ENCODE measurements around the gene KIF18A.
"Not testable (repeated sequence)": the region's sequence is repeated elsewhere in the genome, so short reads cannot be mapped to it uniquely, and the experiment has no call there.

The KIF18A gene

DNA sequence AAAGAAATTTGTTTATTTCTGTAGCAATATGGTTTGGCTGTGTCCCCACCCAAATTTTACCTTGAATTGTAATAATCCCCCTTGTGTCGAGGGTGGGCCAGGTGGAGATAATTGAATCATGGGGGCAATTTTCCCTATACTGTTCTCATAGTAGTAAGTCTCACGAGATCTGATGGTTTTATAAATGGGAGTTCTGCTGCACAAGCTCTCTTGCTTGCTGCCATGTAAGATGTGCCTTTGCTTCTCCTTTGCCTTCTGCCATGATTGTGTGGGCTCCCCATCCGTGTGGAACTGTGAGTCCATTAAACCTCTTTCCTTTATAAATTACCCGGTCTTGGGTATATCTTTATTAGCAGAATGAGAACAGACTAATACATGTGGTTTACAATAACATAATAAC lies 28.2 kb upstream of the KIF18A start:
- not testable (repeated sequence) for H3K4me3 ChIP-seq (ENCODE audit: low read depth, low read length); H3K27me3 ChIP-seq (ENCODE audit: insufficient read depth, low read length); H3K27ac ChIP-seq (ENCODE audit: low read depth, low read length); H3K79me2 ChIP-seq (ENCODE audit: control insufficient read depth, insufficient read depth, low read length, unreplicated experiment); H2AFZ ChIP-seq (ENCODE audit: low read length, unreplicated experiment)
- H3K36me3 ChIP-seq (ENCODE audit: insufficient read depth, low read length) = peaks cover 68% of the 10 kb centered on the region
- H3K4me1 ChIP-seq (ENCODE audit: control insufficient read depth, insufficient read depth, low read length, unreplicated experiment) = peaks cover 15% of the 10 kb centered on the region

DNA sequence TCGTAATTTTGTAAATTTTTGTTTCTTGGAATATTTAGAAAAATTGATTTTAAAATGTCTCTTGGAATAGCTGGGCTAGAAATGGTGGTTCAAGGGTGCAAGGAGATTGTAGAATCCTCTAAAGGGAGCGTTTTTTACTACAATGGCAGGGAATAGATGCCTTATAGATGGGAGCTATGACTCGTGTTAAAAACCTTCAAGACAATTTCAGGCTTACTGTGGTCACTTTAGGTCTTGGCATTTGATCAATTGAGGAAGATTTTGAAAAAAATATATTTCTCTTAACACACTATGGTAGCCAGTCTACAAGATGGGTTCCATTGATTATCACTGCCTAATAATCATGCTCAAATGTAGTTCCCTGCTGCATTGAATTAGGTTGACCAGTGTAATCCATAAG lies 25.2 kb upstream of the KIF18A start:
- Histone ChIP-seq H3K27ac (ENCODE audit: low read depth, low read length) (no peak overlapping the region), H3K4me3 (ENCODE audit: low read depth, low read length) (0 out of 2 replicates have a peak overlapping the region, but pooled peaks have one; percentile 5), H3K36me3 (ENCODE audit: insufficient read depth, low read length) (peaks cover 41% of the 10 kb centered on the region), H3K27me3 (ENCODE audit: insufficient read depth, low read length) (no peaks in the 10 kb centered on the region), H3K79me2 (ENCODE audit: control insufficient read depth, insufficient read depth, low read length, unreplicated experiment) (no peaks in the 10 kb centered on the region), H2AFZ (ENCODE audit: low read length, unreplicated experiment) (no peak overlapping the region), H3K4me1 (ENCODE audit: control insufficient read depth, insufficient read depth, low read length, unreplicated experiment) (peaks cover 15% of the 10 kb centered on the region)

- Histone ChIP-seq H3K4me1 (ENCODE audit: control insufficient read depth, insufficient read depth, low read length, unreplicated experiment) (peaks cover 15% of the 10 kb centered on the region), H3K36me3 (ENCODE audit: insufficient read depth, low read length) (peaks cover 35% of the 10 kb centered on the region), H3K27me3 (ENCODE audit: insufficient read depth, low read length) (no peaks in the 10 kb centered on the region), H3K79me2 (ENCODE audit: control insufficient read depth, insufficient read depth, low read length, unreplicated experiment) (no peaks in the 10 kb centered on the region), H3K27ac (ENCODE audit: low read depth, low read length) (no peak overlapping the region), H2AFZ (ENCODE audit: low read length, unreplicated experiment) (no peak overlapping the region), H3K4me3 (ENCODE audit: low read depth, low read length) (0 out of 2 replicates have a peak overlapping the region, but pooled peaks have one; percentile 5)
These were observed 24.6 kb upstream of the KIF18A start for GRCh38 chr11:28132548-28132947.

DNA sequence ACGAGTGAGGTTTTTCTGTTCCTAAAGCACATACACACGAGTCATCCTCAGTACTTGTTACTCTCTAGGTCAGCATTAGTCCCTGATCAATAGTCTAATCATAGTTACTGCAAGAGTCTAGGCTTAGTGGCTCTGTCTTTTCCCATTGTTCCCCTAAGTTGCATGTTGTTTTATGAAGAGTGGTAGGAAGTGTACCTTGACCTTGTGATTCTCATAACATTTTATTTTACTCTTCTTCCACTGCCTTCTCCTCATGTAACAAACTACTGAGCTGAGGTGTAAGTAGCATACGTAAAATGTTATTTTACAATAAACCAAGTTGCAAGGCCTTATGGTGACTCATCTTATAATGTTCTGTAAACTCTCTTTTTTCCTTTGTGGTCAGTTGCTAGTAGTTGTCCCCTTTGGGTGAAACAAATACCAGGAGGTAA lies 15.2 kb upstream of the KIF18A start:
- peak overlapping the region; percentile 89 for H3K27ac ChIP-seq (ENCODE audit: low read depth, low read length)
- H3K27me3 ChIP-seq (ENCODE audit: insufficient read depth, low read length) = no peaks in the 10 kb centered on the region
- peak overlapping the region; percentile 10 for H2AFZ ChIP-seq (ENCODE audit: low read length, unreplicated experiment)
- peaks cover 18% of the 10 kb centered on the region for H3K79me2 ChIP-seq (ENCODE audit: control insufficient read depth, insufficient read depth, low read length, unreplicated experiment)
- peak overlapping the region; percentile 2; the same call in 1 of the 2 replicates for H3K4me3 ChIP-seq (ENCODE audit: low read depth, low read length)
- peaks cover 18% of the 10 kb centered on the region for H3K4me1 ChIP-seq (ENCODE audit: control insufficient read depth, insufficient read depth, low read length, unreplicated experiment)
- 0 out of 2 replicates have a peak, but pooled peaks cover 15% of the 10 kb centered on the region for H3K36me3 ChIP-seq (ENCODE audit: insufficient read depth, low read length)

DNA sequence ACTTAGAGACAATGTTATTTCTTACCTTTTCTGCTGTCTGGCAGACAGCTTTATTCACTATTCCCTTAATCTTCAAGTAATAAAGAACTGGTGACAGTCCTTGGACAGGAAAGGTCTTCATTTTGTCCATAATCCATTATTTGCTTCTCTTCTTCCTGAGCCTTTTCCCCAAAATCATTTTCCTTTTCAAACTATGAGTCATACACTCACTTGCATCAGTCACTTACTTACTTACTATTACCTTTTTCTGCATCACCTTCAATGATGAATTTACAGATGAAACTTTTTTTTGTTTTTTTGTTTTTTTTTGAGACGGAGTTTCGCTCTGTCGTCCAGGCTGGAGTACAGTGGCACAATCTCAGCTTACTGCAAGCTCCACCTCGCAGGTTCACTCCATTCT lies 9.8 kb upstream of the KIF18A start:
- Histone ChIP-seq H3K27me3 (ENCODE audit: insufficient read depth, low read length) (no peaks in the 10 kb centered on the region), H3K4me1 (ENCODE audit: control insufficient read depth, insufficient read depth, low read length, unreplicated experiment) (peaks cover 10% of the 10 kb centered on the region), H2AFZ (ENCODE audit: low read length, unreplicated experiment) (no peak overlapping the region), H3K4me3 (ENCODE audit: low read depth, low read length) (no peak overlapping the region), H3K79me2 (ENCODE audit: control insufficient read depth, insufficient read depth, low read length, unreplicated experiment) (peaks cover 13% of the 10 kb centered on the region), H3K27ac (ENCODE audit: low read depth, low read length) (peak overlapping the region; percentile 5; the same call in 1 of the 2 replicates), H3K36me3 (ENCODE audit: insufficient read depth, low read length) (no peaks in the 10 kb centered on the region; the same call in 1 of the 2 replicates)

DNA sequence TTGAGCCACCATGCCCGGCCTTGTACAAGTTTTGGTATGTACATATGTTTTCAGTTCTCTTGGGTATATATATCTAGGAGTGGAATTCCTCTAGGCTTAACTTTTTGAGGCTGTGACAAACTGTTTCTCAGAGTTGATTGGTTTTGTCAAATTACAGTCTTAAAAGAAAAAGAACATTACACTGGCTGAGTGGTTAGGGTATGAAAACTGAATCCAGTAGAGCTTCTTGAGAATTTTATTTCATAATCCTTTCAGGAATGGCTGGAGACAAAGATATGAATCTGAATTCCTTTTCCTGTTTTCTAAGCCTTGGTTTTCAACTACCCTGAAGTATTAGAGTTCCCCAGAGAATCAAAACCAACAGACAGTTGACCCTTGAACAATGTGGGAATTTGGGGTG lies 6.8 kb upstream of the KIF18A start:
- H3K4me3 ChIP-seq (ENCODE audit: low read depth, low read length) = no peak overlapping the region
- H3K4me1 ChIP-seq (ENCODE audit: control insufficient read depth, insufficient read depth, low read length, unreplicated experiment) = peaks cover 21% of the 10 kb centered on the region
- no peak overlapping the region for H2AFZ ChIP-seq (ENCODE audit: low read length, unreplicated experiment)
- no peaks in the 10 kb centered on the region; the same call in none of the 2 replicates for H3K36me3 ChIP-seq (ENCODE audit: insufficient read depth, low read length)
- H3K27ac ChIP-seq (ENCODE audit: low read depth, low read length) = no peak overlapping the region
- H3K79me2 ChIP-seq (ENCODE audit: control insufficient read depth, insufficient read depth, low read length, unreplicated experiment) = peaks cover 33% of the 10 kb centered on the region
- no peaks in the 10 kb centered on the region for H3K27me3 ChIP-seq (ENCODE audit: insufficient read depth, low read length)

DNA sequence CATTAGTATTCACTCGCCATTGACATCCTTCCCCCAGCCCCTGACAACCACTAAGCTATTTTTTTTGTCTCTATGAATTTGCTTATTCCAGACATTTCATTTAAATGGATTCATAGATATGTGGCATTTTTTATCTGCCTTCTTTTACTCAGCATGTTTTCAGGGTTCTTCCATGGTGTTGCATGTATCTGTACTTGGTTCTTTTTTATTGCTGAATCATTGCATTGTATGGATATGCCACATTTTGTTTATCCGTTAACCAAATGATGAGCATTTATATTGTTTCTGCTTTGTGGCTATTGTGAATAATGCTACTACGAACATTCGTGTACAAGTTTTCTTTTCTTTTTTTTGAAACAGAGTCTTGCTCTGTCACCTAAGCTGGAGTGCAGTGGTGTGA lies 6.2 kb upstream of the KIF18A start:
- Histone ChIP-seq H3K27me3 (ENCODE audit: insufficient read depth, low read length) (no peaks in the 10 kb centered on the region), H3K4me1 (ENCODE audit: control insufficient read depth, insufficient read depth, low read length, unreplicated experiment) (peaks cover 27% of the 10 kb centered on the region), H3K27ac (ENCODE audit: low read depth, low read length) (no peak overlapping the region), H3K4me3 (ENCODE audit: low read depth, low read length) (no peak overlapping the region), H3K36me3 (ENCODE audit: insufficient read depth, low read length) (no peaks in the 10 kb centered on the region; the same call in none of the 2 replicates), H2AFZ (ENCODE audit: low read length, unreplicated experiment) (no peak overlapping the region), H3K79me2 (ENCODE audit: control insufficient read depth, insufficient read depth, low read length, unreplicated experiment) (peaks cover 39% of the 10 kb centered on the region)

GRCh38 chr11:28110821-28111200 lies 2.9 kb upstream of the KIF18A start:
- peaks cover 64% of the 10 kb centered on the region for H3K79me2 ChIP-seq (ENCODE audit: control insufficient read depth, insufficient read depth, low read length, unreplicated experiment)
- H3K27ac ChIP-seq (ENCODE audit: low read depth, low read length) = peak overlapping the region; percentile 88
- peak overlapping the region; percentile 94 for H3K4me3 ChIP-seq (ENCODE audit: low read depth, low read length)
- peak overlapping the region; percentile 59 for H2AFZ ChIP-seq (ENCODE audit: low read length, unreplicated experiment)
- H3K4me1 ChIP-seq (ENCODE audit: control insufficient read depth, insufficient read depth, low read length, unreplicated experiment) = peaks cover 33% of the 10 kb centered on the region
- H3K36me3 ChIP-seq (ENCODE audit: insufficient read depth, low read length) = no peaks in the 10 kb centered on the region; the same call in none of the 2 replicates
- H3K27me3 ChIP-seq (ENCODE audit: insufficient read depth, low read length) = no peaks in the 10 kb centered on the region

DNA sequence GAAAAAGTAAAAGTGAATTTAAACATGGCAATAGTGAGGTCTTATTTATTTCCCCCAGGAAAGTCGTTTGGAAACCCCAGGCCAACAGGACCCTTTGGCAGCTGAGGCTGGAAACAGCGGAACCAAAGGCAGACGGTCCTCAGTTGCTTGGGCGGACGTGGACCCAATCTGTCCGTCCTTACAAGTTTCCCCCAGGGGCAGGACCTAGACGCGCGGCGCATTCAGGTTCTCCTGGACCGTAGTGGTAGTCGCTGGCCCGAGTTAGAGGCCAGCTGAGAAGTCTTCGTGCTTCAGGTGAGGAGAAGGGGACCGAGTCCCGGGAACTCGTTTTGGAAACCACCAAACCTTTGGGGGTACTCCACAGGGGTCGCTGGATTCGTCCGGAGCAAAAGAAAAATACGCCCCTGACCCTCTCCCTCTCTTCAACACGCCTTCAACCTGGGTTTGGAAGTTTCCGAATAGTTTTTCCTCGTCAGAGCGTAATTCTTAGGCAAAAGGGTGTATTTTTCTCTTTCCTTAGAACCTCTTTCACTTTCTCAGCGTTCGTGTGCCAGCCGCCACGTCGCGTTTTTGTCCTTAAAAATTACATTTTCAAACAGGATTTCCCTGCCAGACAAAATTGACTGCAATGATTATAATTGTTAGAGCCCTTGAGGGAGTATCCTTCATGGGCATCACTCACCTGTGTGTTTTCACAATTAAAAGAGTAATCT lies 2.3 kb upstream of the KIF18A start:
- Histone ChIP-seq H3K79me2 (ENCODE audit: control insufficient read depth, insufficient read depth, low read length, unreplicated experiment) (peaks cover 69% of the 10 kb centered on the region), H3K4me3 (ENCODE audit: low read depth, low read length) (peak overlapping the region; percentile 94), H3K4me1 (ENCODE audit: control insufficient read depth, insufficient read depth, low read length, unreplicated experiment) (peaks cover 38% of the 10 kb centered on the region), H3K27ac (ENCODE audit: low read depth, low read length) (peak overlapping the region; percentile 88), H2AFZ (ENCODE audit: low read length, unreplicated experiment) (peak overlapping the region; percentile 60), H3K36me3 (ENCODE audit: insufficient read depth, low read length) (no peaks in the 10 kb centered on the region; the same call in none of the 2 replicates), H3K27me3 (ENCODE audit: insufficient read depth, low read length) (no peaks in the 10 kb centered on the region)

- H2AFZ ChIP-seq (ENCODE audit: low read length, unreplicated experiment) = peak overlapping the region; percentile 60
- H3K36me3 ChIP-seq (ENCODE audit: insufficient read depth, low read length) = no peaks in the 10 kb centered on the region; the same call in none of the 2 replicates
- no peaks in the 10 kb centered on the region for H3K27me3 ChIP-seq (ENCODE audit: insufficient read depth, low read length)
- peaks cover 48% of the 10 kb centered on the region for H3K4me1 ChIP-seq (ENCODE audit: control insufficient read depth, insufficient read depth, low read length, unreplicated experiment)
- H3K79me2 ChIP-seq (ENCODE audit: control insufficient read depth, insufficient read depth, low read length, unreplicated experiment) = peaks cover 79% of the 10 kb centered on the region
- H3K4me3 ChIP-seq (ENCODE audit: low read depth, low read length) = peak overlapping the region; percentile 94
- H3K27ac ChIP-seq (ENCODE audit: low read depth, low read length) = peak overlapping the region; percentile 88
These were observed 1.0 kb upstream of the KIF18A start for GRCh38 chr11:28108958-28109357.

DNA sequence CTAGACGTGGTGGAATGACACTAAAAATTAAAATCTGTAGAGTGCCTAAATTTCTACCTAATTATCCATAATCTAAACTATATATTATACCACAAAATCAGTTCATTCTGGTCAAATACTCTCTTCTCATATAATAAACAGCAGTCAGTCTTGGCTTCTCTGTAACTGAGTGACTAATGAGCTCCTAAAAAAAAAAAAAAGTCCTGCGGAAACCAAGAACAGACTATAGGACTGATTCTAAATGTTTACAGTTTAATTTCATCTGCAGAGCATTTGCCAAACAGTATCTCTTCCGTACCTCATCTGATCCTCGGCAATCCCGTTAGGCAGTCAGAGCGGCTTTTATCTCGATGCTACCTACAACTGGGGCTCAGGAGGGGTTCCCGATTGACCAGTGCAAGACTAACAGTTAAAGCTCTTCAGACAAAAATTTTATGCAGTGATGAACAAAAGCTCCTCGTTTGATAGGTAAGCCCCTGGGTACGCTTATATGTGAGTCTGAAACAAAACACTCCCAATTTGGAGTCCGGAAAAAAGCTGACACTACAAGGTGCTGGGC lies 686 bp downstream of the KIF18A start:
- H3K79me2 ChIP-seq (ENCODE audit: control insufficient read depth, insufficient read depth, low read length, unreplicated experiment) = peaks cover 90% of the 10 kb centered on the region
- H3K4me3 ChIP-seq (ENCODE audit: low read depth, low read length) = peak overlapping the region; percentile 94
- peaks cover 61% of the 10 kb centered on the region for H3K4me1 ChIP-seq (ENCODE audit: control insufficient read depth, insufficient read depth, low read length, unreplicated experiment)
- H3K27ac ChIP-seq (ENCODE audit: low read depth, low read length) = peak overlapping the region; percentile 96
- peak overlapping the region; percentile 40 for H2AFZ ChIP-seq (ENCODE audit: low read length, unreplicated experiment)
- H3K27me3 ChIP-seq (ENCODE audit: insufficient read depth, low read length) = no peaks in the 10 kb centered on the region
- H3K36me3 ChIP-seq (ENCODE audit: insufficient read depth, low read length) = no peaks in the 10 kb centered on the region; the same call in 1 of the 2 replicates
